Endothelial cell of coronary artery (primary cell): Measurements from ENCODE around the gene SOCS2. TPM values are rescaled to one million over a fixed set of nuclear protein-coding genes. Genes with fewer than 3 reads are reported as not detected.

ENCODE experiments used
- total RNA-seq: library from RNA; depleted of rRNA; stranded (reverse); fragments of >200 nt; gene quantifications from 2 replicates; pipeline ENCODE4 v1.2.3, GENCODE V29; 2014

Gene SOCS2
- total RNA-seq = 3.5 and 4.9 TPM in 2 replicates

GRCh38 chr12:93571925-93572711 lies at the start of gene SOCS2:
Gene SOCS2 (plus strand): TSS chr12:93572675. CDS start chr12:93572898, 223 bp downstream.

Other genes starting within 250 kb of the SOCS2 start
- 57.0 and 133 TPM in 2 replicates for gene NUDT4, start 194.8 kb upstream of the SOCS2 start, total RNA-seq
- gene UBE2N, start 130.7 kb upstream of the SOCS2 start, total RNA-seq = 125 and 135 TPM in 2 replicates
- 48.7 and 66.7 TPM in 2 replicates for gene MRPL42, start 105.2 kb upstream of the SOCS2 start, total RNA-seq
- 10.2 and 10.6 TPM in 2 replicates for gene CRADD, start 104.7 kb downstream of the SOCS2 start, total RNA-seq